ENCODE data around the gene PLCB1. TPM values are rescaled to one million over a fixed set of nuclear protein-coding genes. Genes with fewer than 3 reads are reported as not detected.

The PLCB1 gene
- total and polyA plus RNA-seq, 10 of the 15 experiments (the other 5 are each of a cell fraction or from before 2014, with no cell fraction given), result 0.05 to 5.3 (median 0.17) TPM; not detected in 1

GRCh38 chr20:8581446-8582183, 449.5 kb downstream of the PLCB1 start (continued):
- TF ChIP-seq, protein P1, sequence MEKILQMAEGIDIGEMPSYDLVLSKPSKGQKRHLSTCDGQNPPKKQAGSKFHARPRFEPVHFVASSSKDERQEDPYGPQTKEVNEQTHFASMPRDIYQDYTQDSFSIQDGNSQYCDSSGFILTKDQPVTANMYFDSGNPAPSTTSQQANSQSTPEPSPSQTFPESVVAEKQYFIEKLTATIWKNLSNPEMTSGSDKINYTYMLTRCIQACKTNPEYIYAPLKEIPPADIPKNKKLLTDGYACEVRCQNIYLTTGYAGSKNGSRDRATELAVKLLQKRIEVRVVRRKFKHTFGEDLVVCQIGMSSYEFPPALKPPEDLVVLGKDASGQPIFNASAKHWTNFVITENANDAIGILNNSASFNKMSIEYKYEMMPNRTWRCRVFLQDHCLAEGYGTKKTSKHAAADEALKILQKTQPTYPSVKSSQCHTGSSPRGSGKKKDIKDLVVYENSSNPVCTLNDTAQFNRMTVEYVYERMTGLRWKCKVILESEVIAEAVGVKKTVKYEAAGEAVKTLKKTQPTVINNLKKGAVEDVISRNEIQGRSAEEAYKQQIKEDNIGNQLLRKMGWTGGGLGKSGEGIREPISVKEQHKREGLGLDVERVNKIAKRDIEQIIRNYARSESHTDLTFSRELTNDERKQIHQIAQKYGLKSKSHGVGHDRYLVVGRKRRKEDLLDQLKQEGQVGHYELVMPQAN (conservative IDR thresholded peaks at IDR 0.05), result no peak

GRCh38 chr20:8583012-8583565, 451.0 kb downstream of the PLCB1 start:
- no peaks in the 10 kb centered on the region for H3K9me3 ChIP-seq (replicated peaks; ENCODE audit: control insufficient read depth, insufficient read depth, low read length)
- no peaks in the 10 kb centered on the region for H3K79me2 ChIP-seq (ENCODE audit: control insufficient read depth, insufficient read depth, low read length)
- ChIA-PET POLR2A (no interaction called here), CTCF (no interaction called here), RAD21 (ENCODE audit: unreplicated experiment) (no interaction called here), SMC1A (ENCODE audit: uncharacterized antibody, unreplicated experiment) (no interaction called here)
- no peak overlapping the region for H3K9ac ChIP-seq (ENCODE audit: control insufficient read depth, insufficient read depth, low read length)
- H3K27me3 ChIP-seq (replicated peaks in 1 of 2; ENCODE audit: control insufficient read depth in 2 of 2, insufficient read depth in 2 of 2, low read length in 1 of 2), result no peaks in the 10 kb centered on the region; a peak in 1 of 4 replicates
- H3K36me3 ChIP-seq (ENCODE audit: control insufficient read depth in 2 of 2, insufficient read depth in 2 of 2, low read length in 1 of 2), result no peaks in the 10 kb centered on the region
- intact Hi-C loops (cut with micrococcal nuclease; ENCODE audit: unreplicated experiment) (no loop called here), in situ Hi-C loops (cut with MboI) (no loop called here)
- no peak overlapping the region for H3K4me2 ChIP-seq (ENCODE audit: control insufficient read depth, insufficient read depth)
- H2AFZ ChIP-seq (ENCODE audit: control insufficient read depth, low read depth, low read length), result no peak overlapping the region
- WGBS (ENCODE audit: insufficient coverage, insufficient replicate concordance, low lambda C conversion rate, missing lambda C conversion rate), result 71% methylated on average over 1 of the region's 1 CpG
- no peak overlapping the region for H3K27ac ChIP-seq (ENCODE audit: control insufficient read depth, insufficient read depth)
- ATAC-seq (no peak), DNase-seq (ENCODE audit: low read depth, low spot score) (no peak), FAIRE-seq (no peak)
- no TSS peak for BruUV-seq (replicated peaks)
- H4K20me1 ChIP-seq (ENCODE audit: control insufficient read depth, insufficient read depth), result no peaks in the 10 kb centered on the region
- H3K4me1 ChIP-seq (ENCODE audit: control insufficient read depth, insufficient read depth, low read length), result no peaks in the 10 kb centered on the region
- no peak overlapping the region for H3K4me3 ChIP-seq
- TF ChIP-seq BHLHE40 (IDR thresholded peaks at IDR 0.05; ENCODE audit: borderline replicate concordance in 1 of 2, low read depth in 2 of 2, low read length in 1 of 2), result no peak
- no peak for TF ChIP-seq FOXM1 (IDR thresholded peaks at IDR 0.05; ENCODE audit: low read depth, low read length)
- TF ChIP-seq, protein P2, sequence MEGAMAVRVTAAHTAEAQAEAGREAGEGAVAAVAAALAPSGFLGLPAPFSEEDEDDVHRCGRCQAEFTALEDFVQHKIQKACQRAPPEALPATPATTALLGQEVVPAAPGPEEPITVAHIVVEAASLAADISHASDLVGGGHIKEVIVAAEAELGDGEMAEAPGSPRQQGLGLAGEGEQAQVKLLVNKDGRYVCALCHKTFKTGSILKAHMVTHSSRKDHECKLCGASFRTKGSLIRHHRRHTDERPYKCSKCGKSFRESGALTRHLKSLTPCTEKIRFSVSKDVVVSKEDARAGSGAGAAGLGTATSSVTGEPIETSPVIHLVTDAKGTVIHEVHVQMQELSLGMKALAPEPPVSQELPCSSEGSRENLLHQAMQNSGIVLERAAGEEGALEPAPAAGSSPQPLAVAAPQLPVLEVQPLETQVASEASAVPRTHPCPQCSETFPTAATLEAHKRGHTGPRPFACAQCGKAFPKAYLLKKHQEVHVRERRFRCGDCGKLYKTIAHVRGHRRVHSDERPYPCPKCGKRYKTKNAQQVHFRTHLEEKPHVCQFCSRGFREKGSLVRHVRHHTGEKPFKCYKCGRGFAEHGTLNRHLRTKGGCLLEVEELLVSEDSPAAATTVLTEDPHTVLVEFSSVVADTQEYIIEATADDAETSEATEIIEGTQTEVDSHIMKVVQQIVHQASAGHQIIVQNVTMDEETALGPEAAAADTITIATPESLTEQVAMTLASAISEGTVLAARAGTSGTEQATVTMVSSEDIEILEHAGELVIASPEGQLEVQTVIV (IDR thresholded peaks at IDR 0.05; ENCODE audit: borderline replicate concordance, partially characterized antibody), result no peak
- no peak for TF ChIP-seq ZNF384 (IDR thresholded peaks at IDR 0.05; ENCODE audit: borderline replicate concordance, low read depth, low read length)
- TF ChIP-seq GATAD2B (conservative IDR thresholded peaks at IDR 0.05; ENCODE audit: low read depth), result no peak
- no peak for TF ChIP-seq POLR2AphosphoS2 (IDR thresholded peaks at IDR 0.05; ENCODE audit: low read depth, low read length)
- no peak for TF ChIP-seq MEF2B (IDR thresholded peaks at IDR 0.05; ENCODE audit: partially characterized antibody, poor library complexity, severe bottlenecking)
- no peak for TF ChIP-seq NR2C2 (IDR thresholded peaks at IDR 0.05; ENCODE audit: borderline replicate concordance, control insufficient read depth, insufficient read length, low read depth)
- no peak for TF ChIP-seq SRF (IDR thresholded peaks at IDR 0.05; ENCODE audit: low read depth in 2 of 2, low read length in 2 of 2)
- no peak for TF ChIP-seq IRF4 (IDR thresholded peaks at IDR 0.05; ENCODE audit: low read depth, low read length)
- no peak for TF ChIP-seq RUNX3 (IDR thresholded peaks at IDR 0.05; ENCODE audit: low read length)
- no peak for TF ChIP-seq E2F4 (IDR thresholded peaks at IDR 0.05; ENCODE audit: low read depth, low read length)
- TF ChIP-seq EGR1 (IDR thresholded peaks at IDR 0.05; ENCODE audit: borderline replicate concordance in 1 of 2, low read depth in 2 of 2, low read length in 2 of 2), result no peak
- no peak for TF ChIP-seq CBX5 (IDR thresholded peaks at IDR 0.05; ENCODE audit: low read depth)
- TF ChIP-seq SMC3 (IDR thresholded peaks at IDR 0.05; ENCODE audit: borderline replicate concordance, low read length), result no peak
